Anterior cingulate cortex (tissue), 58 donors: ENCODE measurements around the gene PLEKHA5.
A peak's percentile ranks its signal among the peaks of the same experiment; 100 is the strongest.
"Not testable (repeated sequence)": the region's sequence is repeated elsewhere in the genome, so short reads cannot be mapped to it uniquely, and the experiment has no call there.

Experiments
- DNase-seq, 58 donors: peaks; one replicate each; lab custom pipeline; 2025; lab: John Stamatoyannopoulos, UW

PLEKHA5 gene

DNA sequence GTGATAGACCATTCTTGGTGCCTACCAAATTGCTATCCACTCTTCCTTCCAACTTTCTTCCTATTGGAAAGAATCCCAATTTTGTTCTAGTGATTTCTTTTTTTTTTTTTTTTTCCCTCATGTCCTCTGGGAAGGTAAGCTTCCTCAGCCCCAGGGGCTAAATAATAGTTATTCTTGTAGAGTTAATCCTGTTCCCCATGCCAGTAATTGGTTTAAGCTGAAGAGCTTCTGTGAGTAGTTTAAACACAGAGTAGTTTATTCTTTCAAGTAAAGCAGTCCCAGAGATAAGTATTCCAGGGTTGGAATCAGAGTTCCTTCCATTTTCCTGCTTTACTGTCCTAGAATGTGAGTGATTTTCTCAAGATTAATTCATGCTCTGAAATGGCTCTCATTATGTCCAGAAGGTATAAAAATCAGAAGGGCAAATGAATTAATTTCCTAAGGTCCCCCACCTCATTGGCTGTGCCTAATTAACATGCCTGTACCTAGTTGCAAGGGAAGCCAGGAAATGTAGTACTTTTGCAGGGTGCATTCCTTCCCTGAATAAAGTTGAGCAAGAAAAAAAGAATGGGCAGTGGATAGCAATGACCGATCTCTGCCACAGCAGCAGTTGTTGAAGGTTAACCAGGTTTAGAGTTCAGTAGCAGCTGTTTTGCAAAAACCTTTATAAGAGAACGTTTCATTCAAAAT lies 97.8 kb downstream of the PLEKHA5 start:
- no peak for DNase-seq

DNA sequence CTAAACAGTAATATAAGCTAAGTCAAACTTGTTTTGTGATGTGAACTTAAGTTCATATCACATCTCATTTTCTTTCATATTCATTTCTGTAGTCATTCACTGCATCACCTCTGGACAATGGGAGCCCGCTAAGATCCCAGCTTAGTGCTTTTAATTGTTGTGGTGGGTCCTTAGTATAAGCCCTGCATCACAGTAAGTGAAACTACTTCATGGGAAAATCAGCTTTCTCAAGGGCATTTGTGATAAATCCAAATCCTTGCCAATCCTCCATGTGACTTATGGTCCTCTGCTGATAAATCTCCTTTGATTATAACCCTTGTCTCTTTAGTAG lies 98.3 kb downstream of the PLEKHA5 start:
- DNase-seq, result no peak

DNA sequence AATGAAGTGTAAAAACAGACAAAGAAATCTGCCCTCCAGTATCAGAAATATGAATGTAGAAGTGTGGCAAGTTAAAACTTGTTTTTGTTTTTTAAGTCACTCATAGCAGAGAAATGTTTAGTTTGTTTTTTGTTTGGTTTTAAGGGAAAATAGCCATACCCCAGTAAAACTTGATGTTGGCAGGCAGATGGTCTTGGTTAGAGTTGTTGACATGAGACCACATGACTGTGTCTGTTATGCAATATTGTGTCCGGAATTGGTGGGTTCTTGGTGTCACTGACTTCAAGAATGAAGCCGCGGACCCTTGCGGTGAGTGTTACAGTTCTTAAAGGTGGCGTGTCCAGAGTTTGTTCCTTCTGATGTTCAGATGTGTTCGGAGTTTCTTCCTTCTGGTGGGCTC lies 99.5 kb downstream of the PLEKHA5 start:
- not testable (repeated sequence) for DNase-seq

DNA sequence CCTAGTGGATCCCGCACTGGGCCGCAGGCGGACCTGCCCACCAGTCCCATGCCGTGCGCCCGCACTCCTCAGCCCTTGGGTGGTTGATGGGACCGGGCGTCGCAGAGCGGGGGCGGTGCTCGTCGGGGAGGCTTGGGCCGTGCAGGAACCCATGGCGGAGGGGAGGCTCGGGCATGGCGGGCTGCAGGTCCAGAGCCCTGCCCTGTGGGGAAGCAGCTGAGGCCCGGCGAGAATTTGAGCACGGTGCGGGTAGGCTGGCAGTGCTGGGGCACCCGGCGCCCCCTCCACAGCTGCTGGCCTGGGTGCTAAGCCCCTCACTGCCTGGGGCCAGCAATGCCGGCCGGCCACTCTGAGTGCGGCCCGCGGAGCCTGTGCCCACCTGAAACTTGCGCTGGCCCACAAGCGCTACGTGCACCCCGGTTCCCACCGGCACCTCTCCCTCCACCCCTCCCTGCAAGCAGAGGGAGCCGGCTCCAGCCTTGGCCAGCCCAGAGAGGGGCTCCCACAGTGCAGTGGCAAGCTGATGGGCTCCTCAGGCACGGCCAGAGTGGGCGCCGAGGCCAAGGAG lies 100.8 kb downstream of the PLEKHA5 start:
- no peak for DNase-seq

DNA sequence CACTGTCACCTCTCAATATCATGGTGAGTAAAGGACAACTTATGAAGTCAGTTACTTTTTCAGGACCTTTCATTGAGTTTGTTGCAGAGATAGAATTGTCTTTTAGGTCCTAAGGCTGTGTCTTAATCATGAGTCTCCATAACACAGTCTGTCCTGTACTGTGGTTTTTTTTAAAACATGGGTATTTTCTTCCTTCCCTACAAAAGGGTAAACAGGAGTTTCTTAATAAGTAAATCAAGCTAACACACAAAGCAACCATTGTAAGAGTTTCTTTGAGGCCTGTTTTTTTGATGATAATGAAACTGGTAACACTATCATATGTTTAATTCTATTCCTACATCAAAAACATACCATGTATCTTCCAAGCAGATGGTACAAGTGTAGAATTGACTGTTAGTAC lies 101.4 kb downstream of the PLEKHA5 start:
- DNase-seq, result no peak

DNA sequence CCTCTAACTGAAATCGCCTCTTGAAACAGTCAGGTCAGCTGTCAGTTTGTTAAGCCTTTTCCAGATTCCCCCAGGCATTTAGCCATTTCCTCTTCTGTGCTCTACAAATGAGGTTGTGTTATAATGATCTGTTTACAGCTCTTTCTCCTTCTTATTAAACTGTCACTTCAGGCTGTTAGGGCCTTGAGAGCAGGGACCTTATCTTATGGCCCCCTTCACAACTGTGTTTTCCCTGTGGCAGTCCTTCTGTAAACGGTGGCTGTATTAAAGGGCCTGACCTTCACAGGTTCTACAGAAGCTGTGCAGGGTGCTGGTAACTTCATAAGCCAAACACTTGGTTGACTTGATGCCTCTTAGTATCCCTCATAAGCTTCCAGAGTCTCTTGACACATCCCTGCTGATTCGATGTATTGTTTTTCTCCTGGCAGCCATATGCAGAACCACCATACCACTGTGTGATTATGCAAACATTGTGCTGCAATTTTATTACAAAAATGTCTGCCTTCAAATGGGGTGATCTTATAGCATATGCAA lies 104.7 kb downstream of the PLEKHA5 start:
- no peak for DNase-seq

DNA sequence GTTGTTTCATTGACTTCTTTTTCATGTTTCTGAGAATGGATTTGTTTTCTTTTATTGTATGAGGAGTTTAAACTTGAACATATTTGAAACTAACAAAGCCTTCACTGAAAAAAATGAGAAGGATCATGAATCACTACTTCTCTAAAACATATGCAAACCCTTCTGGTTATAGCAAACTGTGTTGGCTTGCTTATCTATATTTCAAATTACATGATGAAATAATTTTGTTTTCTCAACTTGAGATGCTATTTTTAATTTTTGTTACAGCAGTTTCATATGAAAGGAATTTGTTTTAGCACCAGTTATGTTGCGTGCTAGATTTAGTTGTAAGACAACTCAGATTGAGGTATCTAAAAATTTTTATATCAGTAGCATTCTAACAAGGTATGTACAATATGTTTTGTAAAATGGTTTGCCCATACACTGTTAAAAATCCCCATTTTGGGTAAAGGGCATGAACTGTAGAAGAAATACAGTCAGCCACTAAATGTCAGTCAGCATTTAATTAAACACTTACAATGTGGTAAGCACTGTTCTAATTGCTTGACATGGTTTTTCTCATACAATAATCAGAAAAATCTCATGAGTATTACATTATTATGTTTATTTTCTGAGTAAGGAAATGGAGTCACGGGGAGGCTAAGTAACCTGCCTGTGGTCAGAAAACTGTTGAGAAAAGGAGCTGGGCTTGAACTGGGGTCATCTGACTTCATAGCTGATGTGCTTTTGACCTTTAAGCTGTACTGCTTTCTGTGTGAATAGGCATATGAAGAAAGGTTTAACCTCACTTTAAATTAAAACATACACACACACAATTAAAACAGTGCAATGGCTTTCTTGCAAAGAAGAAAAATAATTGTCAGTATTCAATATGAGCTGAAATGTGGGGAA lies 105.7 kb downstream of the PLEKHA5 start:
- DNase-seq, result no peak

DNA sequence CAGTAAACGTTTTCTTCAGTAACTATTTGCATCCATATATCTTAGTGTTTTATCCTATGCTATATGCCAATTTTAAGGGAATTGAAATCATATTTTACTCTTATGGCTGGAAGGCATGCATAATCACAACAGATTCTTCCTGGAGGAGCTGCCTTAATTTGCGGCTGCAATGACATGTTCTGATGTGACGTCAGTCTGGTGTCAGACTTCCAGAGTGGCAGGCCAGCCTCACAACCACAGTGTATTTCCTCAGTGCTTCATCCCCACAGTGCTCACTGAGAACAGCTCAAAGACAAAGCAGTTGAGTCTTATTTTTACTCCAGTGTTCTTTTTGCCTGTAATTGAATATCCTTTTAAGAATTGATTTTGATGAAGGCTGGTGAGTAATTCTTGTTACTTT lies 107.1 kb downstream of the PLEKHA5 start:
- peak in 13 of 58 donors; percentile 2 to 43 (median 15) for DNase-seq

DNA sequence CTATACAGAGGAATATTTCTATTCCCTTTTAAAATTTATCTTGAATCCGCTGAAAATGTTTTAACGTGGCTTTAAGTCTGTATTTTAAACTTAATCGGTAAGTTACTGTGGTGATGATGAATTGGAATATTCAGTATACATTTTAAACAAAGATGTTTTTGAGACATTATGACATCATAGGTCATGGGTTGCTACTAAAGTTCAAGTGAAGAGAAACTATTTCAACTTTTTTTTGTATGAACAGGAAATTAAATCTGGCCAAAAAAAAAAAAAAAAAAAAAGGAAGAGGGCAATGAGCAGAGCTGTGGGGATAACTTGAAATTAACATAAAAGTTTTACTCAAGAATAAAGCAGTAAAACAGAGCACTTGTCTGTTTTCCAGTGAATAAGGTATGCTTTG lies 109.0 kb downstream of the PLEKHA5 start:
- DNase-seq, result no peak

DNA sequence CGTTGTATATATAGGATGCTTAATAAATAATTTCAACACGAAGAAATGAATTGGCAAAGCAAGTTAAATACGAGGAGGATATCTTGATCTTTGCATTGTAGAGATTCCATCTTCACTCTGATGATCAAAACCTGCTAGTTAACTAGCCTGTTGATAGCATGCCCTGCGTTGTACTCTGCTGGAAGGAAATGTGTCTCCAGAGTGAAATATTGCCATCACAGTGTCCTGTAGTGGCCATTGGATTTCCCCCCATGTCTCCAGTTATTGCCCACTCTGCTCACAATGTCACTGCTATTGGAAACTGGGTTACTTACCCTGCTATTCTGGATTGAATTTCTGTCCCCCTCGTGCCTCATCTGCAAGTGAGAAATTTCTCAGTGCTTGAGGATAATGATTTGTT lies 109.6 kb downstream of the PLEKHA5 start:
- DNase-seq, result no peak

DNA sequence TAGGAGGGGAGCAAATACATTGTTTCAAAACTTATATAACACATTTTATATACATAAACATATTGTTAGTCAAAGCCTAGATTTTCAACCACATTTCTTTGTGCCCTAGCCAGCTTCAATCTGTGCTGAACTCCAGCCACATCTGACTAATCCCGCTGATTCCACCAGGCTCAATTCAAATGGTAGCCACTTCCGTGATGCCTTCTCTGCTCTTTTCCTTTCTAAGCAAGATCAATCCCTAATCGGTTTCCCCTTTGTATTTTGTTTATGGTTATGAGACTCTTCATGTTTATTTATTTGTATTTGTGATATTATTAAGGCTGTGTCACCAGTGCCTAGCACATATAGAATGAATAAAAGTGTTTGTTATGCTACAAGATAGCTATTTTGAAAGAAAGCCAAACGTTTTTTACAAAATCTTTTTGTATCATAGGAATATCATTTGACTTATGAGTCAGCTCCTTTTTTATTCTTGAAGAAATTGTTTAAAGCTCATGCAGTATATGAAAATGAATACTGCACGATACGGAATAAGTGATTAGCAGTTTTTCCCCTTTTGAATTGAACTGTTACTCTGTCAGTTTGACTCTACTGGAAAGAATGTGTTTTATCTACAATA lies 110.2 kb downstream of the PLEKHA5 start:
- peak in 2 of 58 donors; percentile 7 to 32 for DNase-seq

DNA sequence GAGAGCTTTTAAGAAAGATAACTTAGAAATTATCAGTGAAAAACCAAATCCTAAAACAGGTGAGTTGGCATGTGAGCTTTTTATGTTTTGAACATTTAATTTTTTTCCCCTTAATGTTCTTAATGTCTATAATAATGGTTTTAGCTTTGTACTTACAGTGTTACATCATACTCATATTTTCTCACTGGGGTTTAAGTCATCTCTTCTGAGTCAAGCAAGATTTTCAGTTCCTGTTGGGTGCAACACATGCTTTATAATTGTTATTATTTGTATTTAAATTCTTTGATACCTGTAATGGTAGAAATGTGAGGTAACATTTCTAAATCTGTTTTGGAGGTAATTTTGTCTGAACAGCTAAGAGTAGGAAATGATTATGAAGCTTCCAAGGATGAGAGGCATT lies 113.0 kb downstream of the PLEKHA5 start:
- DNase-seq, result no peak

DNA sequence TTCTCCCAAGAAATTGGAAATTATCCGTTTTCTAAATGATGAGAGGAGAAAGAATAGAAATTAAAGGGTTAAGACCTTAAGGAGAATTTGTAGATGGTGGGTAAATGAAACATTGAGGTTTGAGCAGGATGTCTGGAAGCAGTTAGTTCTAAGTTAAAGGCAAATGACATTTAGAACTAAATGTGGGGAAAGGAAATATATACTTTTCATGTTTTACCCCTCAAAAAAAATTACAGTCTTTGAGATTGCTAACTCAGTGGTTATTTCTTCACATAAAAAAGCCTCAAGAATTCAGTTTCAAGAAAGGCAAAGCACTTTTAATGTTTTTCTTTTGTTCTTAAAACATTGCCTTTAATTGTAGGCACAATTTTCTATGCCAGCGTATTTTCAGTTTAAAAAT lies 114.0 kb downstream of the PLEKHA5 start:
- DNase-seq, result no peak

DNA sequence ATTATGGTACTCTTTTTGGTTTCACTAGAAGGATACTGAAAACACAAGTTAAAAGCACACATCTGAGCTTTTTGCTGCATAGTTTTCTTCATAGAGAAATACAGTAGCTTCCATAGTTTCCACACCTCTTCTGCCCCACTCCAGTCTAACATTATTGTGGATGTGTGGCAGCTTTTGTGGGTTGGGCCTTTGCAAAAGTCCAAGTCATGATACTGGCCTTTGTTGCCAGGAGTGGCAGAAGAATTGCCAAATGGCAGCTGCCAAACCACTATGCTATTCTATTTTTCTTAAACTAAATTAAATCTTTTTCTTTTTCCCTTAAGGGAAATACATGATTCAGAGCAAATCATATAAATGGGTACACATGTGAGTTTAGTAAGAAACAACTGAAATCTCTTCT lies 114.8 kb downstream of the PLEKHA5 start:
- peak in 1 of 58 donors; percentile 5 for DNase-seq

DNA sequence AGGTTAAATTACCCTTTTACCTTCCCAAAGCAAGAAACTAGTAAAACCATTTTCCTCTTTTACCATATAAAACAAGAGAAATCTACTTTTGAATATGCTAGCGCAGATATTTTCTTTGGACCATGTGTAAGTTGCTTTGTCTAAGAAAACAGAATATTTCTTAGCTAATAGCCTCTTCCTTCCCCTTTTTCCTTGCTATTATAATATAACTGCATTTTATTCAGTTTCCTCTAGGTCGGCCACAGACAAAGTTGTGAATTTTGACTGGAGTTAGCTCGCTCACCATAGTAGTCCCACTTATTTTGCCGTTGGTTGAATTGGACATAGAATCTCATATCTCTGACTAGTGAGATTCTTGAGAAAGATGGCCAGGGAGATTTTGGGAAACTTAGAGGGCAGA lies 115.6 kb downstream of the PLEKHA5 start:
- DNase-seq, result no peak

DNA sequence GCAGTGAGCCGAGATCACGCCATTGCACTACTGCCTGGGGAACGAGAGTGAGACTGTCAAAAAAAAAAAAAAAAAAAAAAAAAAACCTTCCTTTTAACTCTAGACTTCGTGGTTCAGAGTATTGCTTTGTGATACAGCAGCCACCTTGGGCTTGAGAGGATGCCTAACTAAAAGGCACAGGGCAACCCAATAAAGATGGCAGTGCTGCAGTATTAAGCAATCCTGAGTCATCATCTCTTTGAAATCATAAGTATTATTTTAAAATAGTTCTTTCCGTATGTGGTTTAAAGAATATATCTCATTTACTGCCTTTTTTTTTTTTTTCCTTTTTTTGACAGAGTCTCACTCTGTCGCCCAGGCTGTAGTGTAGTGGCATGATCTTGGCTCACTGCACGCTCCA lies 116.1 kb downstream of the PLEKHA5 start:
- DNase-seq, result no peak

DNA sequence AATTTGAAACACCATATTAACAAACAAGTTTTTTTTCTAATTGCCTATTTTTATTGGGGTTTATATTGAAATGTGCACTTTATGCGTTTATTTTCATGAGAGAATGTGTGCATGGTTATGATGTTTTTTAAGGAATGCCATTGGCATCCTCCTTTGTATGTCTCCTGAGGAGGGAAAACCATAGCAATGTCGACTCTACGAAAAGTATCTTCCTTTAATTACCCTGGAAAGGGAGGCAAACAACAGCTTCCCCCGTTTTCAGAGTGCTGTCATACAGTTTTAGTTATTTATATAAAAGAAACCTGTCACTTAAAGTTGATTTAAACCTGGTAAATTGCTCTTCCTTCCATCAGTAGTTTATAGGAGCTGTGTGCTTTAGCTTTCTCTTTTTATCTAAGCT lies 117.4 kb downstream of the PLEKHA5 start:
- DNase-seq, result no peak

DNA sequence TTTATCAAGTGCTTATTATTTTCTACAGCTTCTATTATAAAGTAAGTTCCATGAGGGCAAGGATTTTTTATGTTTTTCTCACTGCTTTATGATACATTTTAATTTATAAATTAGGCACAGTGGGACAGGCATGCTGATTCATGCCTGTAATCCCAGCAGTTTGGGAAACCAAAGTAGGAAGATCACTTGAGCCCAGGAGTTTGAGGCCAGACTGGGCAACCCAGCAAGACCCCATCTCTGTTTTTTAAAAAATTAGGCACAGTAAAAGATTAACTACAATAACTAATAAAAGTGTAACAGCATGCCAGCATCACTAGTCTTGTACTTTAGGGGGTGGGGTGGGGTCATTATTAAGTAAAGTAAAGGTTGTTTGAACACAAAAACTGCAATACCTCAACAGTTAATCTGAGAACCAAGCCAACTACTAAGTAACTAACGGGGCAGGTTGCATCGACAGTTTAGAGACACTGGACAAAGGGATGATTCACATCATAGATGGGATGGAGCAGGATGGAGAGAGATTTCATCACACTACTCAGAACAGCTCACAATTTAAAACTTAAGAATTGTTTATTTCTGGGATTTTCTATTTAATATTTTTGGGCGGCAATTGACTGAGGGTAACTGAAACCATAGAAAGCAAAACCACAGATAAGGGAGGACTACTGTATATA lies 119.5 kb downstream of the PLEKHA5 start:
- no peak for DNase-seq

DNA sequence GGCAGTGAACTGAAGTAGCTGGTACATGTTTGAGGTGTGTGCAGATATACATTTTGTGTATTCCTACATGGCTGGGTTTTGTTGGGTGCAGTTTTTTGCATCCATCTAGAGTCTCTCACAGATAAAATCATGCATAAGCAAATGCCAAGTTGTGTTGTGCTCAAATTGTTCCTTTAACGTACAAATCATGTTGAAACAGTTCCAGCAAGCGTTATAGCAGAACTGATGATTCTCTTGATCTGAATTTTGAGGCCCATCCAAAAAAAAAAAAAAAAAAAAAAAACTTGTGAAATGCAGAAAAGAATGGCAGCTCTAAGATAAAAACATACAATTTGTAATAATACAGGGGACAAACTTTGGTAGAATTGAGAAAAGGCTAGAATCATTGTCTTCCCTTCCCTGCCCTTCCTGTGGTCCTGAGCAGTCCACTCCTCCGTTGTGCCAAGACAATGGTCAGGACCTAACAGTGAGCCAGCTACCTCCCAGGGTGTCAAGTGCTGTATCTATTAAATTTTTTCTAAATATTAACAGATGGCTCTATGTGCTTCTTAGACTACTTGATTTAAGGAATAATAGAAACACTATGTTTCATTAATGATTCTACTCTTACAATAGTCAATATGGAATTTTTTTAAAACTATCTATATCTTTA lies 122.1 kb downstream of the PLEKHA5 start:
- no peak for DNase-seq

DNA sequence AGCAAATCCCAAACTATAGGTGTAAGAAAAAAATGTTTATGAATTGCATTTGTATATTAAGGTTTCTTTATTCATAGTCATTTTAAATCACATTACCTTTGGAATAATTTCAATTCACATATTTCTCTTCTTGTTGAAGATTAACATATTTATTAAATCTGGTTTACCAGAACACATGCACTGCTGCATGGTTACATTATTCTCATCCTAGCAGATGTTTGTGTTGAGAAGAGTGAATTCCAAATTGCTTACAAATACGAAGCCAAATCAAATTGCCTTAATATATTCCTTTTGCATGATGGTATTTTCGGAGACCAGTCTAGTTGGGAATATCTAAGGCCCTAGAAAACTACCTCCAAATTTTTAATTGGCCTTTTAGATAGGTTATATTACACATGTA lies 130.6 kb downstream of the PLEKHA5 start:
- no peak for DNase-seq
